GM21367 (cell line): ENCODE measurements around the gene SLC4A4.

Source experiments
- ATAC-seq: cut with Tn5 transposase; IDR thresholded peaks from one replicate; pipeline ENCODE4 v1.9.1; 2021; ENCODE audit not compliant: unreplicated experiment

Gene SLC4A4

DNA sequence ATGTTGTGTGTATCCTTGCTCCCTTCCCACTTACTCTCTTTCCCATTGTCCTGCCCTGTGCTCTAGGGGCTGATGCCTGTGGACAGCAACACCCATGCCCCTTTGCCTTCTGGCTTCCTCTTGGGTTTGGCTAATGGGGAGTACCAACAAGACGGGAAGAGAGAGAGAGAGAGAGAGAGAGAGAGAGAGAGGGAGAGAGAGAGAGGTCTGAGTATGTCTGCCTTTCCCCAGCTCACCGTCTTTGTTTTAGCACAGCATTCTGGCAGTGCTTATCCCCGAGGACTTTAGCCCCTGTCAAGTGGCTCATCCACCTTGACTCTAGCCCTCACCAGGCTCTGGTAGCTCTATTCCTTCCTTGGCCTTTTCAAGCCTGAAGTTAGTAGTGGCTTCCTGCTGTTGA, 128.0 kb downstream of the SLC4A4 start:
- ATAC-seq = no peak

DNA sequence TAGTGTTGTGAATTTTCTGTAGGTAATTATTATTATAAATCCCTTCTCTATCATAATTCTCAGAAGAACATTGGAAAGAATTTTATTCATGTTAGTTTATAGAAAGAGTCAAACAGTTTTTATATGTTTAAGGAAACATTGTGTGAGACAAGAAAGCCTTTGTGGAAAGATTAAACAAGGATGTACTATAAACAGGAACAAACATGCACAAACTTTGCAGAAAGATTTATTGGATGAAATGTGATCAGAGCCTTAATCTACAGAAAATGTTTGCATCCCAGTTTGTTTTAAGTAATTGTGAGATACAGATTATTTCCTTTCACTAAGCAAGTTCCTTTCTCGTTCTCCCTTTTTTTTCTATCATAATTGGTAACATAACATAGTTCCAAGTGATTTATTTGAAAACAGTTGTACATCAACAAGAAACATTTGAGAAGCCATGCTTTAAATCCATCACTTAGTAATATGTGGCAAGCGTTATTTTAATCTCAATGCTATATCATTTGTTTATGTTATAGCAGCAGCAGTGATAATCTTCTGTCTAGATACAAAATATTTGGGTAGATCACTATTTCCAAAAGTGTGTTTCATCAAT, 129.4 kb downstream of the SLC4A4 start:
- no peak for ATAC-seq

DNA sequence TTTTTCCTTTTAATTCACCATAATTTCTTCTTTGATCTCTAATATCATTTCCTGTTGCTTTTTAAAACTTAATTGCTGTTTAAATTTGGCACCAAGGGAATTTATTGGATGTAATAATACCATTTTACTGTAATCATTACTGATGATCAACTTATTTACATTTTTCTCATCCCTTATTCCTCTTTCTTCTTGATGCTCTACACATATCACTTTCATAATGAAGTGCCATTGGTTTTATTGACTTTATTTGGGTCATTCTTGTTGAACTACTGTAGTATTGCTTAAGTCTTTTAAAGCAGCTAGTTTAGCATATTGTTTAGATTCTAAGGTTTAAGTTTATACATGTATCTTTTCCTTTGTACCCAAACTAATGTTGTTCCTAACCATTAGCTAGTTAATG, 130.7 kb downstream of the SLC4A4 start:
- ATAC-seq = no peak

DNA sequence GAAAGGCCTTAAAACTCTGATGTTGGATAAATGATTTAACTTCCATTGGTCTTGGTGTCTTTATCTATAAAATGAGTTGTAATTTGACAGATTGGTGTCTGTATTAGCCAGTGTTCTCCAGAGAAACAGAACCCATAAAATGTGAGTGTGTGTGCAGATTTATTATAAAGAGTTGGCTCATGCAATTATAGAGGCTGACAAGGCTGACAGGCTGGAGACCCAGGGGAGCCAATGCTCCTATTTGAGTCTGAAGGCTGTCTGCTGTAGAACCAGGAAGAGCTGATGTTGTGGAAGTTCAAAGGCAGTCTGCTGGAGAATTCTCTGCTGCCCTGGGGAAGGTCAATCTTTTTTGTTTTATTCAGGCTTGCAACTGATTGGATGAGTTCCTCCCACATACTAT, 131.7 kb downstream of the SLC4A4 start:
- ATAC-seq = no peak

DNA sequence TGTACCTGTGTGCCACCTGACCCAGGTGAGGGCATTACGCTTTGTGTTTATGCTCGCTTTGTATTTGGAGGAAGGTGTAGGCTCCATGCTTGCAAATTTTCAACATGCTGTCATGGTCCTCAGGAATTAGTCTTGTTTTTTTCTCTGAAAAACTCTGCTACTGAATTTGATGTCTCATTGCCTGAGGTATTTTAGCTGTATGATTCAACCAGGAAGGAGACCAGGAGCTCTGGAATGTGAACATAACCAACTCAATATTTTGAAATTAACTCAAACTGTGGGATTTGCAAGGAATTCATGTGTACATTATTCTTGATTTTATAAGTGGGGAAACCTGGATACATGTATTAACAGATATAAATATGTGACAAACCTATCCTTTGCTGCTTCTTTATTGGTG, 134.1 kb downstream of the SLC4A4 start:
- ATAC-seq = no peak

DNA sequence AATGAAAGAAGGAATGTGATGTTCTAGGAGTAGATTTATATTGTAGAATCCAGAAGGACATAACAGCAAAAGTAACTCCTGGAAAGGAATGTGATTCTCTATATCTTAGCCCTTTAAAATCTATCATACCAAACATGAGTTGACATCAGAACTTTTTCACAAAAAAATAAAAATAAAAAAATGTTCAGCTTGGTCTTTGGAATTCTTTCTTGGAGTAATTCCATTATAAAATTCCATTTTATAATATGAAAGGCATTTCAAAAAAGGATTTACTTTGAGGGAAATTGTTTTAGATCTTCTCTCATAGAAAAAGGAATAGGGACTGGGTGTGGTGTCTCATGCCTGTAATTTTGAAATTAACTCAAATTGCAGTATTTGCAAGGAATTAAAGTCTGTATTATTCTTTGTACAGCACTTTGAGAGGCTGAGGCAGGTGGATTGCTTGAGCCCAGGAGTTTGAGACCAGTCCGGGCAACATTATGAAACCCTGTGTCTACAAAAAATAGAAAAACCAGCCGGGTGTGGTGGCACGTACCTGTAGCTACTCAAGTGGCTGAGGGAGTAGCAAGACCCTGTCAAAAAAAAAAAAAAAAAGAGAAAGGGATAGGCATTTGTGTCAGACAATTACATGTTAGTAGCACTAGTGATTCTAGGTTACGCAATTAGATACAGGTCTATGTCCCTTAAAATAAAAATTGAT, 134.9 kb downstream of the SLC4A4 start:
- no peak for ATAC-seq

DNA sequence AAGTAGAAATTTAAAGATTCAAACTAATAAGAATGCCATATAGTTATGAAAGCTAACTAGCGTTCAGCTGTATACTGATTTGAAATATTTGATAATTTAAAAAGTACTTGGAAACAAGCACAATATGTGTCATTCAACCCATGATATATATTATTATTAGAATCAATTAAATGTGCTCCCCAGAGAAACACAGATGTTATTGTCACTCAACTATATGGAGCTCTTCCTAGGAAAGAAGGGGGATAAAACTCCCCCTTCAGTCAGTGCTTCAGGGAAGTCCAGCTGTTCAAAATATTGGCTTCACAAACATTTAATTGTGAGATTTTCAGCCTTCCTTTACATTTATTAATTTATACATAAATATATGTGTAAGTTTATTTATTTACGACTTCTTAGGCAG, 135.9 kb downstream of the SLC4A4 start:
- no peak for ATAC-seq

DNA sequence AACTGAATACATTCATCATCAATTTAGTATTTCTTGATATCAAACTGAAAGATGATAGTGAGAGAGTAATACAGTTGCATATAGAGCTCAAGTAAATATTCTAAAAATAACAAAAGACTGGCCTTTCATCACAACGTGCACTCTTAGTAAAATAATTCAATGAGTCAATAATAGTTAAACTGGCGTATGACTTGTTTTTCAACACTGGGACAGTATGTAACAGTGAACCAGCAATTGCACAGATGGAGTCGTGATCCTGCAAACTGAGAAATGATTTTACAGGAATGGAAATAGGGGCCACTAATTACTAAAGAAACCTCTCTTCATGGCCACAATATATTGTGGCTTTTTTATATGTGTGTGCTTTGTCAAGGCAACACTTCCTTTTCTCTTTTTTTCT, 137.4 kb downstream of the SLC4A4 start:
- ATAC-seq = no peak

DNA sequence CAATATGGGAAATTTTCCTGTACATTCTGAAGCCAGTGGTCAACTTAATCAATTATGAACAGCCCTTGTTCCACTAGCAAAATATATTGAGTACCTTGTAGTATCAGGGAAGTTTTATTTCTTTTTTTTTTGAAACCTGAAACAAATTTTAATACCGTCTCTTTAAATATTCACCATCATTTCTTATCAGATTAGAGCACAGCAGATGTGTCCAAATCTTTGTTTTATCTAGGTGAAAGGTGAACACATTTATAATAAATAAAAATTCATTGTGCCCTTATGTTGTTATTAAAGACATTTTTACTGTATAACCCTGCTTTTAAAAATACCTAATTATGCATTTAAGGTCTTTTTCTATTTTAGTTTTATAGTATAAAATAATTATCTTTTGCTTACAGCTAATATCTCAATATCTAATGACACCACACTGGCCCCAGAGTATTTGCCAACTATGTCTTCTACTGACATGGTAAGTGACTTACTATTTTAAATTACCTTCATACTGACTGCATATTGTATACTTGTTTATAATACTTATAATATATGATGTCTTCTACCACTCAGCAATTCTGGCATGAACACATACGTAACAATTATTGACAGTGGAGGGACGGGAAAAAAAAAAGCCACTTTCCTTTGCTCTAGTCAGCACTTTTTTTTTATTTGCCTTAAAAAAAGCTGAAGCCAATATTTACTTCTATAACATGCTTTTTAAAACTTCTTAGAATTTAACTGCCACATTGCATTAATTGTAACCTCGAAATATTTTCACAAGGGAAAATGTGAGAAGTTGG, 147.9 kb downstream of the SLC4A4 start:
- no peak for ATAC-seq

DNA sequence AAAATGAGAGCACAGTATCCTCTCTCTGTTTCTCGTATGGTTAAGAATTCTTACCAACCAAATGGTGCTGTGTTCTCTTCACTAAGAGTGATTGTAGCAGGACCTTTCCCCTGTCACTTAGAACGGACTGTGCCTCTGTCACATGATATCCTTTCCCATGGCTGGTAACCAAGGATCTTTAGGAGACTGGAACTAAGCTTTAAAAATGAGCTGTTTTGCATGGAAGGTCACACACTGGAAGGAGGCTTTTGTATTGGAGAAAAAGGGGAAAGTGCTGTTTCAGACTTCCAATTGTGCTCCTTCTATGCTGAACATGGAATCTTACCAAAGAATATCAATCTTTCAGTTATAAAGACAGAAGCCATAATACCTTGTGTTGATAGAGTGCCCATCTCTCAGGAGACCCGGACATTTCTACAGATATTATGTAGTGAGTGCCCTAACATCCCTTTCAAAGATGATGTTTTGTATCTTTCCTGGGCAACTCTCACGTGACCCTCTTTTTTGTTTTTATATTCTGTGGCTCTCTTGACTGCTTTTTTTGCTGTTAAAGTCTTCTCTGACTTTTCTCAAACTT, 148.6 kb downstream of the SLC4A4 start:
- no peak for ATAC-seq

DNA sequence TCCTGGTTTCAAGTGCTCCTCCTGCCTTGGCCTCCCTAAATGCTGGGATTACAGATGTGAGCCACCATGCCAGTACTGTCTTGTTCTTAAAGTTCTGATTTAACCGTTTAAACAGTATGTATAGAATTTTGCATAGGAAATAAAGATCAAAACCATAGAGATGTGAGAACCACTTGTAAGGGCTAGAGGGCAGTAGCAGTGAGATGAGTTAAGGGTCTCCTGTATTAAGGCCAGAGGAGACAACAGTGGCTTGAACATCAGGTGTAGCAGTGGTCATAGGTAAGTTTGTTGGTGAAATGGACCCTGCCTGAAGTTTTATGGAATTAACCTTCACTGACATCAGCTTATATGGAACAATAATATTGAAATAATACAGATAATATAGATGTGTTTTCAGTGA, 155.7 kb downstream of the SLC4A4 start:
- no peak for ATAC-seq

DNA sequence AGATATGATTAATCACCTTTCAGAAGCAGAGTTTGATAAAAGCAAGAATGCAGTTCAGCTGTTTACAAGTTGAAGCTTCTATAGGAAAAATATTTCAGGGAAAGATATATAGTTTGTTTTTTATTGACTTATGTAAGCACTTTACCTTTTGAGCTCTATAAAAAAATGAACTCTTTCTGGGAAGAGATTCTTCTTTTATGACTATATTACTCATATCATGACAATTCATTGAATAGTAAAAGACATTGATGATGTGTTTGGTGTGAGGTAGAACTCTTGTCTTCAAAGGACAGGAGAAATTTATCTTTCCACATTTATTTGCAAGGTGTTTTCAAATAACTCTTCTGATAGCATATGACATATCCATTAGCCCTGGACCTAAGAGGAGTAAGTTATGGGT, 156.6 kb downstream of the SLC4A4 start:
- no peak for ATAC-seq

DNA sequence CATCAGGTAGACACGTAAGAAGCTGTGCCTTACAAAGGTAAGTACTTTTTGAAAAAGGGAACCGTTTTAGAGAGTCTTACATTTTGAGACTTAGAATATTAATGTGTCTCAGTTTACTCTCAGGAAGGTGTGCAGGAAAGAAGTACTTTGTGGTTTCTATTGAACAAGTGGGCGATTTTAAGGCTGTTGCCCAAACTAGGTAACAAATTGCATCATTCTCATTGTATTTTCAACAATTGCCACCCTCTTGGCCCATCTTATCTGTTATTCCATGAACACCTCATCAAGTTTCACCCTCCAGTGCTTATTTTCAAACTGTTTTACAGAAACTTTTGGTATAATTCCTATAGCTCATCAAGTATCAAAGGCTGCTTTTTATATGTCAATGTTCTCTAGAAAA, 158.3 kb downstream of the SLC4A4 start:
- no peak for ATAC-seq

DNA sequence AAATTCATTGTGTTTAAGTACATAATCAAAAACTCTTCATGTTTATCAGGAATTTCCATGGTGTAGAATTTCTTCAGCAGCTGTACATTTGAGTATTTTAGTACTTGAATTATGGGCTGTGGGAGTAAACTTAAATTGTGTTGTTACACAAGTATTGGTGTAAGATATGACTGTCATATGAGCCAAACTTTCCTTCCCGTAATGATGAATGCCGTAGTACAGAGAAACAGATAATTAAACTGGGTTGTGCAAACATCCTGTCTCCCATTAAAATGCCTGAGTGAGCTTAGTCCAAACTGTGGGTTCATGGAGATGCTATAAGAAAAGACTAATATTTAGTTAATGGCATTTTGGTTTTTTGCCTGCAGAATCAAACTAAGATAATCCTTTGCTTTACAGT, 159.2 kb downstream of the SLC4A4 start:
- ATAC-seq = no peak

DNA sequence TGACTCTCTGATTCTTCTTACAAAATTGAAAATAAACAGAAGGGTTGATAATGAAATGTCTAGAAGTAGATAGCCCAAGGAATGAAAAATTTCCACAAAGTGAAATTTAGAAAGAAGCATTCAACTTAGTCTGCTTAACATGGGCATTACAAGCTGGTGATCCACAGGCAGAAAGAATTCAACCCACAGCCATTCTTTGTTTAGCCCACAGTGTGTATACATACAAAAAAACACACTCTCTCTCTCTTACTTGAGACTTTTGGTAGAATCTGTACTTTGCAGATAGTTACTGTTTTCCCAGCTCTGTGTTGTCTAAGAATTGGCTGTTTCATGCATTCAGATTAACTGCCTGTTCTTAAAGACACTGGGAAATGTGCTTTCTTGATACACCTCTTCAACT, 159.8 kb downstream of the SLC4A4 start:
- ATAC-seq = no peak

DNA sequence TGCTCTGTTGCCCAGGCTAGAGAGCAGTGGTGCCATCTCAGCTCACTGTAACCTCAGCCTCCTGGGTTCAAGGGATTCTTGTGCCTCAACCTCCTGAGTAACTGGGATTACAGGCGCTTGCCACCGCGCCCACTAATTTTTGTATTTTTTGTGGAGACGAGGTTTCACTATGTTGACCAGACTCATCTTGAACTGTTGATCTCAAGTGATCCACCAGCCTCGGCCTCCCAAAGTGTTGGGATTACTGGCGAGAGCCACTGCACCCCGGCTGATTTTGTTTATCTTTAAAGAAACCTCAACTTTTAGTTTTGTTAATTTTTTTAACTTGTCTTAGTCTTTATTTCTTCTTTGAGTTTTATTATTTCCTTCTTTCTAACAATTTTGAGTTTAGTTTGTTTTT, 163.2 kb downstream of the SLC4A4 start:
- ATAC-seq = no peak

DNA sequence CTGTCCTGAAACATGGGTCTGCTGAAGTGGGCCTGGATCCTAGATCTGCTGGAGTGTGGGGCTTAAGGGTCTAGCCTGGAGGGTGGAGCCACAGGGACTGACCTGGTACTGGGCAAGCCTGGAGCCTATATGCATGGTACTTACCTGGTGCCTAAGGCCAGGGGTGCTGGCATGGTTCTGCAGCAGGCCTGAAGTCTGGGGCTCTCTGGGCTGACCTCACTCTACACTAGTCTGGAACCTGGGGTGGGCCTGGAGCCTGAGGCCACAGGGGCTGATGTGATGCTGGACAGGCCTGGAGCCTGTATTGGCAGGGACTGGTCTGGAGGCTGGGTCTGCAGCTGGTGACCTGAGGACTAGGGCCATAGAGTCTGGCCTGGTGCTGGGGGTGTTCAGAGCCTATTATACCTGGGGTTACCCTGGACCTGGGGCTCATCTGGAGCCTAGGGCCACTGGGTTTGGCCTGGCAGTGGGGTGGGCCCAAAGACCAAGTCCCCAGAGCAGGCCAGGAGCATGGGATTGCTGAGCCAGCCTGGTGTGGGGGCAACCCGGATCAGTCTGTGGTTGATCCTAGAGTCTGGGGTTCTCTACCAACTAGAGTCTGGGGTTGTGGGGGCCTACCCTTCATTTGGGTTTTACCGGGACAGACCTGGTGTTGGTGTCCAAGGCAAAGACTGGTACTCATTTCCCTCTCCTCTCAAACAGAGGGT, 179.6 kb downstream of the SLC4A4 start:
- no peak for ATAC-seq

DNA sequence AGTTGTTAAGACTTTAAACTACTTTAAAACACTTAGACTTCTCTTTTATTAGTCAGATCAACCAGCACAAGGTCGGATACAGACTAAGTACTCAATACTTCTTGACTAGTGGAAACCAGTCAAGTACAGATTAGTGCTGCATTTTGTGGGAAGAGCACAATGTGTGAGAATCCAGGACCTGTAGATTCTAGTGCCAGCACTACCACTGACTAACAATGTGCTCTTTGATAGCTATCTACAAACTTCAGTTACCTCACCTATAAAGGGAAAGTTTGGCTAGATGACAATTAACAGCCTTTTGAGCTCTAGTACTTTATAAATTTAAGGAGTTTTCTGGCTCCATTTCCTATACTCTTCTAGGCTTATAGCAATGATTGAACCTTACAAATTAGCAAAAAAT, 181.5 kb downstream of the SLC4A4 start:
- ATAC-seq = no peak

DNA sequence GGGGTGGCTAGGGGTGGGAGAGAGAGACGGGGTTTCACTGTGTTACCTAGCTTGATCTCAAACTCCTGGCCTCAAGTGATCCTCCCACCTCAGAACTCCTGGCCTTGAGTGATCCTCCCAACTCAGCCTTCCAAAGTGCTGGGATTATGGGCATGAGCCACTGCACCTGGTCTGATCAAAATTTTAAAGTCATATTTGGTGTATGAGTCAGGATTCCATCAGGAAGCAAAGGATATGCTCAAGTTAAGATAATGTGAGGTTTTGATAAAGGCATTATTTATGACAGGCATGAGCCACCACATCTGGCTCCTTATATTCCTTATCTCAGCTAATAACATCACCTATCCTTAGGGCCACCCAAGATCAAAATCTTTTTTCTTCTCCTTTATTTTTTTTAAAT, 182.0 kb downstream of the SLC4A4 start:
- no peak for ATAC-seq

DNA sequence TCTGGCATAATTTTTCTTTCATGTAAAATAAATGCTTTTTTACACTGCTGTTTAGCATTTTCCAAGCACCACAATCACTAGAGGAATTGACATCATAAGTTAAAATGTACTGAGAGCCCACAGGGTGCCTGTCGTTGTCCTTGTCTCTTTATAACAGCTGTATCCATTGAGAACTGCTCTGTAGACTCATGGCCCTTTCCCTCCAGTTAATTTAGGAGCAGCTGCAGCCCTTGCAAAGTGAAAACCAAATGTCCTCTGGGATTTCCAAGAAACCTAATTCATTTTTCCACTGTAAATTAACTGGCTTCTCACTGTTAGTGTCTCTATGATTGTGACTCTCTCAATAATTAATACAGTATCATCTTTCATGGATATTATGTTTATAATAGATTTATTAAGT, 185.9 kb downstream of the SLC4A4 start:
- ATAC-seq = no peak

DNA sequence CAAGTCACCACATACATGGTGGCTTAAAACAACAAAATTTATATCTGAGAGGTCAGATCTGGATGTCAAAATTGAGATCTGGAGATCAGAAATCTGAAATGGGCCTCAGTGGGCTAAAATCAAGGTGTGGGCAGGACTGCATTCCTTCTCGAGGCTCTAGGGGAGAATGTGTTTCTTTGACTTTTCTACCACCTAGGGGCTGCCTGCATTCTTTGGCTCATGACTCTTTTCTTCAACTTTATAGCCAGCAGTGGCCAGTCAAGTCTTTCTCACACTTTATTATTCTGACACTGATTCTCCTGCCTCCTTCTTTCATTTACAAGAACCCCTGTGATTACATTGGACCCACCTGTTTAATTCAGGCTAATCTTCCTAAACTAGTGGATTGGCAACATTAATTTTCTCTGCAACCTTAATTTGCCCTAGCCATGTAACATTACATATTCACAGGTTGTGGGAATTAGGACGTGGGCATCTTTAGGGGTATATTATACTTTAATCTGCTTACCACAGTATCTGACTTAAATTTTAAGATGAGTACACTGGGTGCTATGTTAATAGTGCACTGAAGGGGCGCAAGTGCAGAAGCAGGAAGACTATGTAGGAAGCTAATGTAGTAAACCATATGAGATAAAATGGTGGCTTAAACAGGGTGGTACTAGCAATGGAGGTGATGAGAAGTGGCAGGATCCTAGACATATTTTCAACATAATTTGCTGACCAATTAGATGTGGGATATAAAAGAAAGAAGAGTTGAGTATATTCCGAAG, 188.0 kb downstream of the SLC4A4 start:
- peak; percentile 68 for ATAC-seq
